IPS DF 6.9 (cell line): ENCODE measurements around the gene ALG6.

Source experiments
- DNase-seq: peaks from one replicate; pipeline ENCODE4 v3.0.0-alpha.2; 2013; ENCODE audit warnings: low read depth, low spot score
- H3K27ac ChIP-seq: one replicate; pipeline ENCODE4 v1.5.1; 2013; ENCODE audit warnings: low read length, control low read depth
- H3K27me3 ChIP-seq: 2 replicates; pipeline ENCODE4 v1.6.1; 2013; ENCODE audit warnings: mild to moderate bottlenecking, low read length; ENCODE audit not compliant: control insufficient read depth, insufficient read depth
- H3K36me3 ChIP-seq: 2 replicates; pipeline ENCODE4 v1.6.1; 2013; ENCODE audit warnings: low read length; ENCODE audit not compliant: control insufficient read depth, insufficient read depth
- H3K4me1 ChIP-seq: 2 replicates; pipeline ENCODE4 v1.6.1; 2013; ENCODE audit warnings: low read length; ENCODE audit not compliant: control insufficient read depth, insufficient read depth
- H3K4me3 ChIP-seq: 2 replicates; pipeline ENCODE4 v1.5.1; 2013; ENCODE audit warnings: mild to moderate bottlenecking, low read length
- H3K9me3 ChIP-seq: 2 replicates; pipeline ENCODE4 v1.6.1; 2013; ENCODE audit warnings: low read length, inconsistent platforms; ENCODE audit not compliant: control insufficient read depth, insufficient read depth
- WGBS: extraction: QIAGEN DNeasy Blood & Tissue Kit; methylation state at CpG from one replicate; pipeline ENCODE4 v1.1.7; 2013; ENCODE audit warnings: mixed read lengths, missing lambda C conversion rate; ENCODE audit not compliant: insufficient read length, insufficient coverage; 5-methylcytosine and 5-hydroxymethylcytosine counted together

ALG6 gene

GRCh38 chr1:63322944-63323864, 44.2 kb upstream of the ALG6 start:
- no peaks in the 10 kb centered on the region for H3K9me3 ChIP-seq
- H3K4me3 ChIP-seq, result peak overlapping the region; percentile 68
- DNase-seq, result no peak
- no peak overlapping the region for H3K27ac ChIP-seq
- no CpG with 5 or more reads among the region's 104 CpGs for WGBS
- peaks cover 6% of the 10 kb centered on the region; the same call in 1 of the 2 replicates for H3K4me1 ChIP-seq
- no peaks in the 10 kb centered on the region; the same call in 1 of the 2 replicates for H3K27me3 ChIP-seq
- H3K36me3 ChIP-seq, result no peaks in the 10 kb centered on the region

- Histone ChIP-seq H3K27me3 (no peaks in the 10 kb centered on the region; the same call in 1 of the 2 replicates), H3K4me3 (peak overlapping the region; percentile 68)
- DNase-seq, result no peak
Observed at GRCh38 chr1:63323865-63324778, 43.3 kb upstream of the ALG6 start.

GRCh38 chr1:63324779-63325119, 42.7 kb upstream of the ALG6 start:
- Histone ChIP-seq H3K9me3 (no peaks in the 10 kb centered on the region), H3K36me3 (no peaks in the 10 kb centered on the region), H3K27ac (no peak overlapping the region), H3K4me1 (peaks cover 7% of the 10 kb centered on the region), H3K4me3 (peak overlapping the region; percentile 68; the same call in 1 of the 2 replicates), H3K27me3 (no peaks in the 10 kb centered on the region; the same call in 1 of the 2 replicates)
- DNase-seq, result no peak
- no CpG with 5 or more reads among the region's 7 CpGs for WGBS

More at GRCh38 chr1:63323865-63324778, 43.3 kb upstream of the ALG6 start:
- no peak overlapping the region for H3K27ac ChIP-seq
- no peaks in the 10 kb centered on the region for H3K9me3 ChIP-seq
- no CpG with 5 or more reads among the region's 114 CpGs for WGBS
- H3K36me3 ChIP-seq, result no peaks in the 10 kb centered on the region
- peaks cover 7% of the 10 kb centered on the region for H3K4me1 ChIP-seq

- DNase-seq, result no peak
- no peak overlapping the region; the same call in 1 of the 2 replicates for H3K4me3 ChIP-seq
- no CpG with 5 or more reads among the region's 2 CpGs for WGBS
- H3K36me3 ChIP-seq, result no peaks in the 10 kb centered on the region
- no peaks in the 10 kb centered on the region for H3K9me3 ChIP-seq
- no peaks in the 10 kb centered on the region; the same call in 1 of the 2 replicates for H3K27me3 ChIP-seq
- peaks cover 7% of the 10 kb centered on the region for H3K4me1 ChIP-seq
- H3K27ac ChIP-seq, result no peak overlapping the region
Observed at GRCh38 chr1:63325279-63325985, 42.0 kb upstream of the ALG6 start.

- DNase-seq, result no peak
- H3K27ac ChIP-seq, result no peak overlapping the region
- H3K9me3 ChIP-seq, result no peaks in the 10 kb centered on the region
- no CpG with 5 or more reads among the region's 20 CpGs for WGBS
- peaks cover 7% of the 10 kb centered on the region for H3K4me1 ChIP-seq
- H3K36me3 ChIP-seq, result no peaks in the 10 kb centered on the region
- H3K27me3 ChIP-seq, result no peaks in the 10 kb centered on the region; the same call in 1 of the 2 replicates
- H3K4me3 ChIP-seq, result peak overlapping the region; percentile 11; the same call in 1 of the 2 replicates
Observed at GRCh38 chr1:63326106-63326472, 41.3 kb upstream of the ALG6 start.

- Histone ChIP-seq H3K9me3 (no peaks in the 10 kb centered on the region), H3K27me3 (no peaks in the 10 kb centered on the region; the same call in 1 of the 2 replicates), H3K27ac (no peak overlapping the region), H3K4me3 (peak overlapping the region; percentile 11; the same call in 1 of the 2 replicates), H3K4me1 (peaks cover 7% of the 10 kb centered on the region), H3K36me3 (no peaks in the 10 kb centered on the region)
- WGBS, result no CpG with 5 or more reads among the region's 37 CpGs
- no peak for DNase-seq
Observed at GRCh38 chr1:63326473-63327380, 40.7 kb upstream of the ALG6 start.

GRCh38 chr1:63327417-63328054, 39.9 kb upstream of the ALG6 start:
- H3K4me1 ChIP-seq, result peaks cover 7% of the 10 kb centered on the region
- H3K27me3 ChIP-seq, result no peaks in the 10 kb centered on the region; the same call in 1 of the 2 replicates
- H3K4me3 ChIP-seq, result no peak overlapping the region; the same call in 1 of the 2 replicates
- no peaks in the 10 kb centered on the region for H3K36me3 ChIP-seq
- no peaks in the 10 kb centered on the region for H3K9me3 ChIP-seq
- WGBS, result no CpG with 5 or more reads among the region's 25 CpGs
- no peak overlapping the region for H3K27ac ChIP-seq
- peak; percentile 89 for DNase-seq

- H3K9me3 ChIP-seq, result no peaks in the 10 kb centered on the region
- H3K27ac ChIP-seq, result no peak overlapping the region
- WGBS, result no CpG with 5 or more reads among the region's 8 CpGs
- no peak for DNase-seq
- H3K36me3 ChIP-seq, result no peaks in the 10 kb centered on the region
- H3K27me3 ChIP-seq, result no peaks in the 10 kb centered on the region; the same call in 1 of the 2 replicates
- no peak overlapping the region for H3K4me3 ChIP-seq
- peaks cover 7% of the 10 kb centered on the region for H3K4me1 ChIP-seq
Observed at GRCh38 chr1:63328122-63328521, 39.3 kb upstream of the ALG6 start.

- no peaks in the 10 kb centered on the region for H3K36me3 ChIP-seq
- H3K4me1 ChIP-seq, result peaks cover 7% of the 10 kb centered on the region
- DNase-seq, result no peak
- no peaks in the 10 kb centered on the region; the same call in 1 of the 2 replicates for H3K27me3 ChIP-seq
- no peak overlapping the region for H3K4me3 ChIP-seq
- WGBS, result no CpG with 5 or more reads among the region's 9 CpGs
- no peak overlapping the region for H3K27ac ChIP-seq
- no peaks in the 10 kb centered on the region for H3K9me3 ChIP-seq
Observed at GRCh38 chr1:63328781-63329180, 38.6 kb upstream of the ALG6 start.
